GM21360 (cell line): Measurements from ENCODE around the gene CRYBG2.
A peak's percentile ranks its signal among the peaks of the same experiment; 100 is the strongest.

Source experiments
- ATAC-seq: cut with Tn5 transposase; IDR thresholded peaks from one replicate; pipeline ENCODE4 v1.9.1; 2021; ENCODE audit warnings: mild to moderate bottlenecking, moderate library complexity; ENCODE audit not compliant: unreplicated experiment

The CRYBG2 gene

DNA sequence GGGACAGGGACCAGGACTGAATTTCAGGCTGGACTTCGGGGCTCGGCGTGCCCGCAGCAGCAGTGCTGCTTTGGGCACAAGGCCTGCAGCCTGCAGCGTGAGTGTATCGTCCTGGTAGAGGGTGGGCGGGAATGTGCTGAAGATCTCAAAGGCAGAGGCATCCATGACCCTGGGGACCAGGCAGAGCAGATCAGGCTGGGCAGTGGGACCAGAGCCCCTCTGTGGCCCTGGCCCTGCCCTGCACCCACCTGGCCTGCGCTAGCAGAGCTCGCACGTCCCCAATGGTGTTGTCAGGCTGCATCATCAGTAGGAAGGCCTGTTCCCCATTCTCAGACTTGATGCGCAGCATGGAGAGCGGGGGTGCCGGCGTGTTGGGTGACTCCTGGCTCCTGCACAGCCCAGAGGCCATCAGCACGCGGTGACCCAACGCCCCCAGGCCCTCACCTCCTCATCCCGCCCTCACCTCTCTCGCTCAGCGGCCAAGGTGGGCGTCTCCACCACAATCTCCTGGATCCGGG, 71.5 kb downstream of the CRYBG2 start:
- ATAC-seq, result no peak

DNA sequence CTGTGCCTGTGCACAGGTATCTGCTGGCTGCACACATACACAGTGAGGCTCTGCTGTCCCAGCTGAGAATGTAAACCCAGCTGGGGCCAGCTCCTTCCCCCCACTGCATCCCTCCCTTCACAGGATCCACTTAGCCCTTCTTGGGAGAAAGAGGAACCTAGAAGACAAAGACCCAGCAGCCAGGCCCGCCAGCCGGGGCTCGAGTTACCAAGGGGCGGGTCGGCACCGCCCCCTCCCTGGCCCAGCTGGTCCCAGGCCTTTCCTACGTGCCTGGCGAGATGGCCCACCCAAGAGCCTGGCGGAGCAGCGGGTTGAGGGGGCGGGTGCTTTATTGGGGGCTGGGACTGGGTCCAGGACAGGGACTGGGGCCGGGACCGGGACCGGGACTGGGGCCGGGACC, 72.0 kb downstream of the CRYBG2 start:
- no peak for ATAC-seq

- no peak for ATAC-seq
Observed at GRCh38 chr1:26281091-26281958, 72.6 kb downstream of the CRYBG2 start.

DNA sequence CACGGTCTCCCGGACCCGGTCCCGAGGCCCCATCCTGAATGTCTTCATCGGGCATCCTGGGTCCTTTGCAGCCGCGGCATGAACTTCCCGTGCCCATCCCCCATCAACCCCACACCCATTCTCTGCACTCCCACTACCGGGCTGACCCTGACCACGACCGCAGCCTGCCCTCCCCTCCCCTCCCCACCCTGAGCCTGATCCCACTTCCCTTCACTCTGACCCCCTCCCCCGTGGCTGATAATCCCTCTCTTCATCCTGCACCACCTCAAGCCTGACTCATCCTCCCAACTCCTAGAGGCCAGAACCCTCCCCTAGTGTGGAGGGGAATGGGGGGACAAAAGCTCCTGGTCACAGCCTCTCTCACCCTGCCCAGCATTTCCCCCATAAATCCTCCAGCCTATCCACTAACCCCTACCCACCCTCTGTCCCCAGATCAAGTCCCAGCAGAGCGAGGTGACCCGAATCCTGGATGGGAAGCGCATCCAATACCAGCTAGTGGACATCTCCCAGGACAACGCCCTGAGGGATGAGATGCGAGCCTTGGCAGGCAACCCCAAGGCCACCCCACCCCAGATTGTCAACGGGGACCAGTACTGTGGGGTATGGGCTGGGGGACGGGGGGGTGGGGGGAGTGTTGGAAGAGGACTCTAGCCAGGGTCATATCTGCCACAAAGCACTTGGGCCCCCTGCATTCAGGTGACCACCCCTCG, 73.4 kb downstream of the CRYBG2 start:
- ATAC-seq, result no peak

DNA sequence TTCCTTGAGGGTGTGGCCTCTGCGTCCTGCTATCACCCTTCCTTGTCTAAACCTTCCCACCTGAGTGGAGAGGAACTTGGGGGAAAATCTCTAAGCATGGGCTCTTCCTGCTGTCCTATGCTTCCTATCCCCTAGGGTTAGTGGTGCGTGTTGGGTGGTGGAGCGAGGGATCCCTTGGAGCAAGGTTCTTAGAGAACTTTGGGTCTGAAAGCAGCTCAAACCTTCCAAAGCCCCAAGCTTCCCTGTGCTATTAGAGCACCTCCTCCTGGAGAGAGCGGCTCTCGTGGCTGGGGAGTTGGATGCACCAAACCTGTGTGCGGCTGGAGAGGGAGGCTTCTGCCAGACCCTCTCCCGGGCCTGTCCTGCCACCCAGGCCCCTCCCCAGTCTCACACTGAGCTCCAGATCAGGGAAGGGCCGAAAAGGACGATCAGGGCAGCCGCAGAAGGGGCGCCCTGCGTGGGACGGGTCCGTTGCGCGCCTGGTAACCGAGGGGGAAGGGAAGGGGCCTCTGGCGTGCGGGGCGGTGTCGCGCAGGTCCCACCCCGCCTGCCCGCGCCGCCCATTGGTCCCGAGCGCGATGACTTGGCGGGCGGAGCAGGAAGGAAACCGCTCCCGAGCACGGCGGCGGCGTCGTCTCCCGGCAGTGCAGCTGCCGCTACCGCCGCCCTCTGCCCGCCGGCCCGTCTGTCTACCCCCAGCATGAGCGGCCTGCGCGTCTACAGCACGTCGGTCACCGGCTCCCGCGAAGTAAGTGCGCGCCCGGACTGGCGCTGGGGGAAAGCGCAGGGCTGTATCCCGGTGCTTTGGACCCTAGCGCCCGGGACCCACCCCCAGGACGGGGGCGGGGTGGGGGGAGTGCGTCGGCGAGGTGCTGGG, 74.2 kb downstream of the CRYBG2 start, which contains the start of gene SH3BGRL3:
Gene SH3BGRL3, plus strand, starts transcription at position 631 of the 877 bp plus-strand sequence. Its CDS starts 70 bp downstream, at position 701.
- ATAC-seq, result peak; percentile 54

DNA sequence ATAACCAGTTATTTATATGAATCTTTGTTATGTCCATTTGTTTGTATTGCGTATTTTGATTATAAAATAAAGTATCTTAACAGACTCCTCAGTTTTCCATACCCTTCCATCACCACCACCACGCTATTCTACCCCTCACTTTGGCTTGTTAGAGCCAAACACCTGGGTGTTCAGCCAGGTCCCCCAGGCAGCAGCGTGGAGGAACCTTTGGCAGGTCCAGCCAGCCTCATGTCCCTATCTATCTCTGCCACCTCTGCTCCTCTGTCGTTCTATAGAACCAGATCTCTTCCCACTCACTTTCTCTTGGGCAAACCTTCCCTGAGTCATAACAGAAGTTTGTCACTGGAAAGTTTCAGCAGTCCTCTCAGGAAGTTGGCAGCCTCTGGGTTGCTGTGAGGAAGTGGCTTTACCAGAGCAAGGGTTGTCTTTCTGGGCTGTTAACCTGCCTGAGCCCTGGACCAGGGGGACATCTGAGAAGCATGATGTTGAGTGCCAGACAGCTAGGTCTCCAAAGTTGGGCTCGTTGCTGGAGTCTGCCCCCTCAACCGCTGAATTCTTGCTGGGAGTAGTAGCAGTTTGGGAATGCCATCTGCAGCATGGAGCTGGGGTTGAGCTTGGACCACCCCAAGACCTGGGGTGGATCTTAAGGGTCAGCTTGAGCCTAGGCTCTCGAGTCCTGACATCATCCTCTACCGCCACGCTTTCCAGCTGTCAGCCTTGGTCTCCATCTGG, 75.0 kb downstream of the CRYBG2 start:
- no peak for ATAC-seq

DNA sequence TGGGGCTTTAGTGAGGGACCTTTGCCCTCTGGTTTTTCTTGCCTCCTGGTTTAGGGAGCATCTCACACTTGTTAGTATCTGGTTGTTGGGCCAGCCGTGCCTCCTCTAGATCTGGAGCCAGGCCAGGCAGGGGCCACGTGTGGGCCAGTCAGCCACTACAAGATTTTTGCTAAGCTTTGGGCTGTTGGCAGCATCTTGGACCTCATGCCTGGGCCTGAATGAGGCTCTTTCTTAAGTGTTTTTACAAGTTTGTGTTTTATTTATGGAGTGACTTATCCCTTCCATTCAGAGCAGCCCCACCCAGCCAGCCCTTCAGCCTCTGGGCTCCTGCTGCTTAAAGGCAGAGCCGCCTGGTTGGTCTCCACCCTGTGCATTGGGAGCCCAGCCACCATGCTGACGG, 75.6 kb downstream of the CRYBG2 start:
- no peak for ATAC-seq

DNA sequence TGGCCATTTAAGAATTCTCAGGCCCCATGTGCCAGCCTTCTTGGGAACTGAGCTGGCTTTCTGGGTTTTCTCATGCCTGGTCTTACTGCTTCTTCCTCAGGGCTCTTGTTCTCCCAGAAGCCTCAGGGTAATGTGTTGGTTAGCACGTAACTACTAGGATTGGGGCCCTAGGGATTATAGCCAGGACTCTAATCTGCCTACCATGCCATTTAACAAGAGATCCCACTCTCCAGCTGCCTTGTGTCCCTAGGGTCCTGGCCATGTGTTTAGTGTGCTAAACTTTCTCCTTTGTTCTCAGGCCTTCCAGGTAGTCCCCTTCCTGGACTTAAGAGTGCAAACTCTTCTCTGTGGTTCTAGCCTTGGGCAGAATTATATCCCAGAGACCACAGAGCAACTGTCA, 76.2 kb downstream of the CRYBG2 start:
- ATAC-seq, result no peak

DNA sequence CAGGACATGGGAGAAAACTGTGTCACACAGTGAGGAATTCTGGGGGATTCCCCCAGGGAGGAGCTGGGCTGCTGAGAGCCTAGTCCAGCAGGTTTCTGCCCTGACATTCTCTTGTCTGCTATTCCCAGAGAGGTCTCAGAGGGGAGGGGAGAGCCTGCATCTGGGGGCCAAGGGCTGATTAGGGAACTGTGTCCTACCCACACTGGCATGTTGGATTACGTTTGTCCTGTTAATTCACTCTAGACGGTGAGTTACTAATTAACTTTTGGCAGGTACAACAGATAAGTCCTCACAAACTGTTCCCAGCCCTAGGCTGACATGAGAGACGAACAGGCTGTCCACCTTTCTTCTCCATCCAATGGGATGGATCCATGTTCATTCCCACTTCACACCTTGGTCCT, 76.7 kb downstream of the CRYBG2 start:
- ATAC-seq, result no peak

GRCh38 chr1:26276432-26276838, 77.5 kb downstream of the CRYBG2 start:
- no peak for ATAC-seq

GRCh38 chr1:26275580-26276431, 78.1 kb downstream of the CRYBG2 start:
- no peak for ATAC-seq

GRCh38 chr1:26274801-26275425, 79.0 kb downstream of the CRYBG2 start:
- ATAC-seq, result no peak
